NCI-H1048 (cell line): Measurements from ENCODE around the gene NUDT1.

Experiments
- DNase-seq: peaks from one replicate; lab custom pipeline; 2025; lab: John Stamatoyannopoulos, UW

Gene NUDT1

DNA sequence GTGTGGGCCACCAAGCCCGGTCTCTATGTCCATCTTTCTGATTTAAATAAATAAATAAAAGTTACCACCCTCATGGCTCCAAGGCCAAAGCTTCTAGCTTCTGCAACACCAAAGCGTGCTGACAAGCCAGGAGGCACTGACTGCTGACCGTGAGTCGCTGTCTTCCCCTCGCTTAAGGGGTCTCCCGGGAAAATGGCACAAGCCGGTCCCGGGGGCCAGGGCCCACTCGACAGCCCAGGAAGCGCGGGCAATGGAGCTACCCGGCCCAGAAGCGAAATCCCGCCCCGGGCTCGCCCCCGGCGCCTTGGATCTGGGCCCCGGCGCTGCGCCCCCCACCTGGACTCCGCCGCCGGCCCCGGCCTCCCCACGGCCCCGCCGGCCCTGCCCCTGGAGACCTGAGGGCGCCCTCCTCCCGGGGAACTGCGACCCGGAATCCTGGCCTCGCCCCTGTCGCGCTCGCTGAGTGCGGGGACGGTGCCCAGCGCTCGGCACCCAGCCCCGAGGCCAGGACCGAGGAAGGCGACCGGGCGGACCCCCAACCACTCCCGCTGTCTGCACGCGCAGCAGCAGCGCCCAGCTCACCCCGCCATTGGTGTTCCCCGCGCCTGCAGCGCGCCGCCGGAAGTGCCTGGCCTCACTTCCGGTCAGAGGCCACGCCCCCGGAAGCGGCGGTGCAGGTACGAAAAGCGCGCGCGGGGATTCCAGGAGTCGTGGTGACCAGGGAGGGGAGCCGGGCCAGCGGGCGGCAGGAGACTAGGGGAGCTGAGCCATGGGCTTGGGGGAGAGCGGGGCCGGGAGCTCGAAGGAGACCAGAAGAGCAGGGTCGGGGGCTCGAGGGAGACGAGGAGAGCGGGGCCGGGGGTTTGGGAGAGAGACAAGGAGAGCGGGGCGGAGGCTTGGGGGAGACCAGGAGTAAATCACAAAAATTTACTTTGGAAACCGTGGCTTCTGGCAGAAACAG, at the start of gene NUDT1, which contains the start of gene MRM2:
Gene NUDT1 (plus strand): TSS at position 647 of the 961 bp plus-strand sequence. CDS start 2,349 bp downstream, outside the sequence.
Gene MRM2 (minus strand): TSS at position 626 of the 961 bp plus-strand sequence. CDS start 36 bp downstream, at position 590.
- peak; percentile 25 for DNase-seq

GRCh38 chr7:2192831-2193534, 49.0 kb upstream of the NUDT1 start:
- DNase-seq = no peak

- no peak for DNase-seq
Measured at GRCh38 chr7:2193575-2194305, 48.3 kb upstream of the NUDT1 start.

DNA sequence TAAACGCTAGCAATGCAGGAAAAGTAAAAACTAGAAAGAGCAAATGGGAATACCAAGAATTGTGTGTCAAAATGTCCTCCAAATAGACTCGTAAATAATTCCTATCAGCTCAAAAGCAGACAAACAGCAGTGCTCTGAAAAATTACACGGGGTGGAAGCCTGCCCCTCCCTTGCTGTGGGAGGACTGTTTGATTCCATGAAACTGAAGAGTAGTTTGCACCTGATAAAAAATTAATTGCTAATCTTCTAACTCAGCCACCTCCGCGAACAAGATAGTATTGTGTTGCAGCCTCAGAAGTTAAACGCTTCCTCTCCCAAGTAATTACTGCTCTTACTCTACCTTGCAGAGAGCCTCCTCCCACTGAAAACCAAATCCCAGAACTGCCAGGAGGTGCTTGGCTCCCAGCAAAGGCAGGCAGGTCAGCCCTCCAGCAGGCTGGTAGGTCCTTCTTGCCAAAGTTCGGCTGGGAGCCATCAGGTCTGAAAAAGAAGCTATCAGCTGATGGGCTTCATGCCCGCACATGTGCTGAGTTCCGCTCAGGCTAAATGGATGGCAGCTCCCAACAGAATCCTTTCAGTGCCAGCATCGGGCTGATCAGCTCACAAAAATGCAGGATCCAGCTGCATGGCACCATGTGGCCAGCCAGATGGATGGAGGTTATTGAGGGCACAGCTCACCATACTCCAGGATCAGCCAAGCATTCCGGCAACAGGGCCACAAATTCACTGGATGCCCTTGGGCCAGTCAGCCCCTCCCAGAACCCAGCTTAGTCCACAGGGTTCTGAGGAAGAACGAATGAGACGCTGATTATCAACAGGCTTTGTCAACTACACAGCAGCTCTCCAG, 46.4 kb upstream of the NUDT1 start:
- no peak for DNase-seq

DNA sequence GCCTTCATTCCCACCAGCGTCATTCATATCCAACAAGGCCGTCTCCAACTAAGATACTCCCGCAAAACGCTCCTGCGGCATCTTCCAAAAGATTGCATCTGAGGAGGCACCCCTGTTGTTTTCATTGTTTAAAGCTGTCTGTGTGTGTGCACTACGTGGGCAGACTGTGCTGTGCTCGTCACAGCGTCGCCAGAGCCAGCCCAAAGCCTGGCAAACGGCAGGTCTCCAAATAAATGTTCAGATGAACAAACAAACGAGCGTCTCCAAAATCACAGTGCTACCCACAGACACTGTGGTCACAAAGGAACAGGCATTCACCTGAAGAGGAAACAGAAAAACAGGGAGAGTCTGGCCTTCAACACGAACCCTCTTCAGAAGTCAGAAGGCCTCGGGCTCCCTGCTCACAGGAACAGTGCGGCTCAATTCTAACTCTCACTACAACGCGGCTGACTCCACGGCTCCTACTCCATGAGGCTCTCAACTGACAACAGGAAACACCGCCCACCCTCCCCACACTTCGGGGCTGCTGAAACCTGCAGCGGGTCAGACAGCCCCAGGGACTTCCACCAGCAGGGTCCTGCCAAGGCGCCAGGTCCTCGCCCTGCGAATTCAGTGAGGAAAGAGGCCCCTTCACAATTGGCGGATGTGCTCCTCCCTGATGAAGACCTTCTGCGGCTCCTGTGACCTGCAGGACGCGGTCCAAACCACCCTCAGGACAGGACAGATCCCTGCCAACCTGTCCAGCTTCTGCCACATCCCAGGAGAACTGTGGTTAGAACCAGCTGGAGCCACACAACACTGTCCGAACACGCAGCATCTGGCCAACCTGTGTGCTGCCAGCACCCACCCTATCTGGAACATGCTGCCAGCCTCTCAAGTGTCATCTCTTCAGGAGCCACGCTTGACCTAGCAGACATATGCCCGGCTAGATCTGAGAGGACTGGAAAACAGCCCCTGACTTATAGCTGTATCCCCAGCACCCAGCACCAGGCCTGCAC, 45.3 kb upstream of the NUDT1 start:
- DNase-seq = no peak

- no peak for DNase-seq
Measured at GRCh38 chr7:2197436-2198155, 44.4 kb upstream of the NUDT1 start.

DNA sequence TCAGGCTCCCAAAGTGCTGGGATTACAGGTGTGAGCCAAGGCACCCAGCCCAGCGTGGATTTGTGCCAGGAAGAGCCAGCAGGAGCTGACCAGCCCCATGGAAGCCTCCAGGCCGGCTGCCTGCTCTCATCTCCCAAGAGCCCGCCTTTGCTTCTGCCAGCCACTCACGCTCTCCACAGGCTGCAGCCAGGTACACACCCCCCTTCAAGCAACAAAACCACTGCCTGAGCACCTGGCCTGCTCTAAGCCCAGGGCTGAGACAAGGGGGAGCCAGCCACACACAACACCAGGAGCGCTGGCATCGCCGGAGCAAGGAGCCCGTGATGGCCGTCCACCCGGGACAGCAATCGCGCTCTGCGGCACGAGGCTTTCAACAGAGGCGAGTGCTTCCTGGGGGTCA, 43.8 kb upstream of the NUDT1 start:
- DNase-seq = no peak

GRCh38 chr7:2198760-2199159, 43.3 kb upstream of the NUDT1 start:
- DNase-seq = no peak

GRCh38 chr7:2199528-2199927, 42.5 kb upstream of the NUDT1 start:
- no peak for DNase-seq

GRCh38 chr7:2199956-2200583, 42.0 kb upstream of the NUDT1 start:
- DNase-seq = no peak

GRCh38 chr7:2200584-2200980, 41.4 kb upstream of the NUDT1 start:
- DNase-seq = no peak

- no peak for DNase-seq
Measured at GRCh38 chr7:2201128-2201527, 40.9 kb upstream of the NUDT1 start.

- no peak for DNase-seq
Measured at GRCh38 chr7:2201686-2202360, 40.2 kb upstream of the NUDT1 start.

GRCh38 chr7:2202361-2202761, 39.7 kb upstream of the NUDT1 start:
- no peak for DNase-seq

- no peak for DNase-seq
Measured at GRCh38 chr7:2202901-2203765, 38.9 kb upstream of the NUDT1 start.

GRCh38 chr7:2203766-2204300, 38.2 kb upstream of the NUDT1 start:
- no peak for DNase-seq

- no peak for DNase-seq
Measured at GRCh38 chr7:2204446-2204845, 37.6 kb upstream of the NUDT1 start.
